AG04449 (cell line): ENCODE measurements around the gene CLP1.

ENCODE experiments used
- CTCF ChIA-PET: fragments of 350-600 bp; formaldehyde crosslinking; extraction: SDS; loops from one replicate; lab custom pipeline; 2021; ENCODE audit warnings: antibody characterized with exemption; lab: Yijun Ruan, JAX
- POLR2A ChIA-PET: fragments of 400-600, 350-600 bp; formaldehyde crosslinking; extraction: SDS; loops from one replicate; lab custom pipeline; 2020; ENCODE audit warnings: antibody characterized with exemption, inconsistent platforms; lab: Yijun Ruan, JAX
- DNase-seq: peaks from one replicate; pipeline ENCODE4 v3.0.0-alpha.2; 2010; ENCODE audit warnings: low read depth, low spot score
- H3K4me3 ChIP-seq: 2 replicates; pipeline ENCODE4 v1.5.1; 2011; ENCODE audit warnings: low read depth, mild to moderate bottlenecking, control low read depth, low read length
- TF ChIP-seq, protein P1 (sequence below): IDR thresholded peaks from one replicate; pipeline ENCODE4 v1.5.1; 2011; ENCODE audit warnings: mild to moderate bottlenecking, moderate library complexity, low read length, control low read depth, inconsistent platforms; ENCODE audit not compliant: insufficient read depth; ENCODE audit errors: missing control alignments

Gene CLP1

DNA sequence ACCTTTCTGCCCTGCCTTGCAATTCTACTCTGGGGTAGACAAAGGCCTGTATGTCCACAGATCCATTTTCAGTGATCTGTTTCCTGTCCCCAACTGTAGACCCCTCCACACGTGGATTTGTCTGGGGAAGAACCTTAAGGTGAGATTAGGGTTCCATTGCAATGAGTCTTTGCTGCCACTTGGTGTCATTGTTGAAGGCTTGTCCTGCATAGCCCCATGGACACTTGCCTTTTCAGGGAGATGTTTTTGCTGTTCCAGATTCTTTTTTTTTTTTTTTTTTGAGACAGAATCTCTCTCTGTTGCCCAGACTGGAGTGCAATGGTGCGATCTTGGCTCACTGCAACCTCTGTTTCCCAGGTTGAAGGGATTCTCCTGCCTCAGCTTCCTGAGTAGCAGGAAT, 38.2 kb upstream of the CLP1 start:
- CTCF ChIA-PET: interaction anchor here (2.3 to 3.0 kb wide), 2 partner anchors 21 to 51 kb away, joined by 8 to 12 read pairs; no protein-coding TSS in a partner anchor

DNA sequence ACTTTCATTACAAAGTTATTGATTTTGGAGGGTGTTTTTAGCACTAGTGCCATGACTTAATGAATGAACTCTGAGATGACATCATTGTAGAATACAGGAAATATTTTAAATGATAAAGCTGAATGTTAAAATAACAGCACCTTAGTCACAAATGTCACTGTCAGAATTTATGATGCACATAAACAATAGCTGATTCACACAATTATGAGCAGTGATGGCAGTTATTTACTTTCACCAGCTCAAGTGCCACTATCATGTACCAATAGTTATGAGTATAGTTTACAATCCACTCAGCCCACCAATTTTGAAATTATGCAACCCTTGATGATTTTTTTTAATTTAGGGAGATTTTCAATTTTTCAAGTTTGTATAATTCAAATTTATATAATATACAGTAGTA, 37.1 kb upstream of the CLP1 start:
- no peak for DNase-seq
- POLR2A ChIA-PET: no interaction called here
- TF ChIP-seq, protein P1, sequence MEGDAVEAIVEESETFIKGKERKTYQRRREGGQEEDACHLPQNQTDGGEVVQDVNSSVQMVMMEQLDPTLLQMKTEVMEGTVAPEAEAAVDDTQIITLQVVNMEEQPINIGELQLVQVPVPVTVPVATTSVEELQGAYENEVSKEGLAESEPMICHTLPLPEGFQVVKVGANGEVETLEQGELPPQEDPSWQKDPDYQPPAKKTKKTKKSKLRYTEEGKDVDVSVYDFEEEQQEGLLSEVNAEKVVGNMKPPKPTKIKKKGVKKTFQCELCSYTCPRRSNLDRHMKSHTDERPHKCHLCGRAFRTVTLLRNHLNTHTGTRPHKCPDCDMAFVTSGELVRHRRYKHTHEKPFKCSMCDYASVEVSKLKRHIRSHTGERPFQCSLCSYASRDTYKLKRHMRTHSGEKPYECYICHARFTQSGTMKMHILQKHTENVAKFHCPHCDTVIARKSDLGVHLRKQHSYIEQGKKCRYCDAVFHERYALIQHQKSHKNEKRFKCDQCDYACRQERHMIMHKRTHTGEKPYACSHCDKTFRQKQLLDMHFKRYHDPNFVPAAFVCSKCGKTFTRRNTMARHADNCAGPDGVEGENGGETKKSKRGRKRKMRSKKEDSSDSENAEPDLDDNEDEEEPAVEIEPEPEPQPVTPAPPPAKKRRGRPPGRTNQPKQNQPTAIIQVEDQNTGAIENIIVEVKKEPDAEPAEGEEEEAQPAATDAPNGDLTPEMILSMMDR: no peak
- no peak overlapping the region for H3K4me3 ChIP-seq
- CTCF ChIA-PET: interaction anchor here (1.0 to 1.9 kb wide), 4 partner anchors 9 to 126 kb away, joined by 3 to 5 read pairs (median 4); no protein-coding TSS in a partner anchor

More for the DNA sequence above, 38.2 kb upstream of the CLP1 start:
- DNase-seq: no peak
- TF ChIP-seq, protein P1: no peak
- H3K4me3 ChIP-seq: no peak overlapping the region
- POLR2A ChIA-PET: no interaction called here

DNA sequence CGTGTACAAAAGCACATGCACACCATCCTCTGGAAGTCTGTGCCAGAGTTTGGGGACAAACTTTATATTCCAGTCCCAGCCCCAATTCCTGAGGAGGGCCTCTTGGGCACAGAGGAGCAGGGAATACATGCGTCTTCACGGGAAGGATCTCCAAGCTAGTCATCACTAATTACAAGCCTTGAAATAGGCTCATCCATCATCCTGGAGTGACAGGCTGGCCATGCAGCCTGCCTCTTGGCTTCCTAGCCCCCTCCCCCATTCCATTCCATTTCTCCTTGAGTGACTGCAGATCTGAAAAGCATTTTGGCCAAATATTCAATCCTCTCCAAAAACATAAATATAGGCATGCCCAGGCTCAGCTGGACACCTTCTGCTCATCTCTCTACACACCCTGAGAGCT, 35.3 kb upstream of the CLP1 start:
- CTCF ChIA-PET: interaction anchor here (1.4 to 1.9 kb wide), 3 partner anchors 13 to 54 kb away, joined by 4 to 7 read pairs (median 5); partner anchors contain the start of gene UBE2L6

DNA sequence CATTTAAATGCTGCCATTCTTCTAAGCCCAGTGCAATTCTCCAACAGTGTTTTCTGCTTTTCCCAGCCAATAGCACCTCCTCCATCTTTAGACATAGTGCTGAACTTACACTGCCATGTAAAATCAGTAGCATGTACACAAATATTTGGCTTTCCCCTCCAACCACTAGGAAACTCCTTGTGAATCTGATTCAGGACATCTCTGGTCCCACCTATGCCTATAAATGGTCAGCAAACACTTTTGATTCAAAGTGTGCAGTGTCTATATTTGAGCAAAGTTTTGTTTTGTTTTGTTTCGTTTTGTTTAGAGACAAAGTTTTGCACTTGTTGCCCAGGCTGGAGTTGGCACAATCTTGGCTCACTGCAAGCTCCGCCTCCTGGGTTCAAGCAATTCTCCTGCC, 32.7 kb upstream of the CLP1 start:
- ChIA-PET CTCF (interaction anchor here (1.2 to 2.3 kb wide), 3 partner anchors 13 to 57 kb away, joined by 3 to 7 read pairs (median 5); partner anchors contain the start of gene UBE2L6), POLR2A (no interaction called here)
- no peak overlapping the region for H3K4me3 ChIP-seq
- no peak for DNase-seq
- TF ChIP-seq, protein P1: no peak

More for the DNA sequence above, 35.3 kb upstream of the CLP1 start:
- no peak for DNase-seq
- H3K4me3 ChIP-seq: no peak overlapping the region
- TF ChIP-seq, protein P1: no peak
- POLR2A ChIA-PET: no interaction called here

DNA sequence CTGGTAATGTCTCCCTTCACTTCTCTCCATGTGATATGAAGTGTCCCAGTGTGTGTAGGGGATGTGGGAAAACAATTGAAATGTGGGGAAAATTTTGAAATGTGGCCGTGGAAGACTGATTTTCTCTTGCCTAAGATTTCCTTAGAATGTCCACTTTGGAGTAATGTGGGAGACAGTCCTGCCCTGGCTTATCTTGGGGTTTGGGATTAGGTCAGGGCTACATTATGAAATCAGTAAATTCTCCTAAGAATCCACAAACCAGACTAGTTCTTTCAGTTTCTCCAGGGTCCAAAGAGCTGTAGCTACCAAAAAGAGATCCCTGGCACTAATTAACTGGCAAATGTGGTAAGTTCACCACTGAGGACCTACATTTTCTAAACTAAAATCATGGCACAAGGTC, 30.7 kb upstream of the CLP1 start:
- CTCF ChIA-PET: interaction anchor here (2.2 to 2.3 kb wide), 2 partner anchors 13 to 18 kb away, joined by 7 to 10 read pairs; no protein-coding TSS in a partner anchor
- POLR2A ChIA-PET: no interaction called here
- H3K4me3 ChIP-seq: no peak overlapping the region
- DNase-seq: no peak
- TF ChIP-seq, protein P1: no peak

DNA sequence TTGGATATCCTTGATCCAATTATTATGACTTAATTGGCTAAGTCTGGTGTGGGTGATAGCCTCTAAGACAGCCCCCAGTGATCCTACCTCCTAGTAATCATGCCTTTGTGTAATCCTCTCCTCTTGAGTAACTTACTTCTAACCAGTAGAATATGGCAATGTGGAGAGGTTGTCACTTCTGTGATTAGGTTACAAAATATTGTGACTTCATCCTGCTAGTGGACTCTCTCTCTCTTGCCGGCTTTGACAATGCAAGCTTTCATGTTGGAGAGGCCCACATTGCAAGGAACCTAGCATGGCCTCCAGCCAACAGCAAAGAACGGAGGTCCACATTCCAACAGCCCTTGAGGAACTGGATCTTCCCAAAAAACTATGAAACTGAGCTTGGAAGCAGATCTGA, 27.4 kb upstream of the CLP1 start:
- CTCF ChIA-PET: interaction anchor here (1.1 to 3.6 kb wide), 4 partner anchors 10 to 62 kb away, joined by 3 to 17 read pairs (median 11); partner anchors contain the start of gene UBE2L6
- no peak for DNase-seq
- TF ChIP-seq, protein P1: no peak
- POLR2A ChIA-PET: no interaction called here
- no peak overlapping the region for H3K4me3 ChIP-seq
